RCC 7860 (cell line): Measurements from ENCODE around the gene ZNF157.

ENCODE experiments used
- DNase-seq: peaks from one replicate; pipeline ENCODE4 v3.0.0-alpha.2; 2015; ENCODE audit warnings: low spot score
- FAIRE-seq: peaks from 2 replicates; lab custom pipeline; 2012; peaks lifted over from hg19 to GRCh38; lab: Jason Lieb, UNC

ZNF157 gene

GRCh38 chrX:47446431-47446830, 76.1 kb downstream of the ZNF157 start:
- no peak for FAIRE-seq
- no peak for DNase-seq

- FAIRE-seq (no peak), DNase-seq (no peak)
Observed at GRCh38 chrX:47446971-47447370, 76.6 kb downstream of the ZNF157 start.

GRCh38 chrX:47447607-47448006, 77.2 kb downstream of the ZNF157 start:
- FAIRE-seq: no peak
- no peak for DNase-seq

GRCh38 chrX:47448165-47448806, 77.9 kb downstream of the ZNF157 start:
- FAIRE-seq: no peak
- DNase-seq: no peak

GRCh38 chrX:47452112-47452511, 81.7 kb downstream of the ZNF157 start:
- FAIRE-seq (no peak), DNase-seq (no peak)

- DNase-seq (no peak), FAIRE-seq (no peak)
Observed at GRCh38 chrX:47456080-47456479, 85.7 kb downstream of the ZNF157 start.

- FAIRE-seq (no peak), DNase-seq (no peak)
Observed at GRCh38 chrX:47458528-47458927, 88.2 kb downstream of the ZNF157 start.

- DNase-seq (no peak), FAIRE-seq (no peak)
Observed at GRCh38 chrX:47460561-47460960, 90.2 kb downstream of the ZNF157 start.
